Astrocyte (in vitro differentiated cells and primary cell): ENCODE results near the gene MYO5B. TPM values are rescaled to one million over a fixed set of nuclear protein-coding genes. Genes with fewer than 3 reads are reported as not detected.

Source experiments
- DNase-seq: peaks from one replicate; pipeline ENCODE4 v3.0.0-alpha.2; 2010; ENCODE audit warnings: low read depth
- FAIRE-seq: peaks from 2 replicates; lab custom pipeline; 2011; peaks lifted over from hg19 to GRCh38; lab: Jason Lieb, UNC
- H2AFZ ChIP-seq: 2 replicates; pipeline ENCODE4 v1.6.0; 2012; ENCODE audit warnings: low read depth, low read length, inconsistent platforms
- H3K27ac ChIP-seq: 2 replicates; pipeline ENCODE4 v1.5.1; 2011; ENCODE audit warnings: low read depth, low read length, inconsistent platforms
- H3K27me3 ChIP-seq: 2 replicates; pipeline ENCODE4 v1.6.0; 2011; ENCODE audit warnings: low read length, inconsistent platforms; ENCODE audit not compliant: insufficient read depth
- H3K36me3 ChIP-seq: 2 replicates; pipeline ENCODE4 v1.5.1; 2011; ENCODE audit warnings: low read length, inconsistent platforms; ENCODE audit not compliant: insufficient read depth
- H3K4me1 ChIP-seq: 2 replicates; pipeline ENCODE4 v1.5.1; 2011; ENCODE audit warnings: low read length, inconsistent platforms; ENCODE audit not compliant: insufficient read depth
- H3K4me2 ChIP-seq: 2 replicates; pipeline ENCODE4 v1.6.0; 2012; ENCODE audit warnings: low read length, inconsistent platforms
- H3K4me3 ChIP-seq: 2 replicates; pipeline ENCODE4 v1.5.1; 2011; ENCODE audit warnings: low read depth, mild to moderate bottlenecking, low read length, inconsistent platforms; ENCODE audit not compliant: insufficient read depth
- H3K79me2 ChIP-seq: 2 replicates; pipeline ENCODE4 v1.6.0; 2012; ENCODE audit warnings: mild to moderate bottlenecking, low read length, inconsistent platforms; ENCODE audit not compliant: insufficient read depth
- H3K9ac ChIP-seq: 2 replicates; pipeline ENCODE4 v1.6.0; 2012; ENCODE audit warnings: mild to moderate bottlenecking, low read length, inconsistent platforms
- H3K9me3 ChIP-seq: 2 replicates; pipeline ENCODE4 v1.5.1; 2012; ENCODE audit warnings: low read depth, mild to moderate bottlenecking, low read length, inconsistent platforms; ENCODE audit not compliant: insufficient read depth
- H4K20me1 ChIP-seq: 2 replicates; pipeline ENCODE4 v1.6.0; 2012; ENCODE audit warnings: low read length, inconsistent platforms; ENCODE audit not compliant: insufficient read depth
- H3K27ac Mint-ChIP-seq: one replicate; pipeline ENCODE4 v1.8.0; 2021; ENCODE audit warnings: mild to moderate bottlenecking, mixed read lengths; ENCODE audit not compliant: unreplicated experiment
- H3K27me3 Mint-ChIP-seq: one replicate; pipeline ENCODE4 v1.8.0; 2021; ENCODE audit warnings: low read depth, mixed read lengths; ENCODE audit not compliant: unreplicated experiment
- H3K36me3 Mint-ChIP-seq: one replicate; pipeline ENCODE4 v1.8.0; 2021; ENCODE audit warnings: low read depth, mixed read lengths; ENCODE audit not compliant: unreplicated experiment
- H3K4me1 Mint-ChIP-seq: one replicate; pipeline ENCODE4 v1.8.0; 2021; ENCODE audit warnings: low read depth, mixed read lengths; ENCODE audit not compliant: unreplicated experiment
- H3K4me3 Mint-ChIP-seq: one replicate; pipeline ENCODE4 v1.8.0; 2021; ENCODE audit warnings: mild to moderate bottlenecking, moderate library complexity, mixed read lengths; ENCODE audit not compliant: unreplicated experiment
- H3K9me3 Mint-ChIP-seq: one replicate; pipeline ENCODE4 v1.8.0; 2021; ENCODE audit warnings: mild to moderate bottlenecking, mixed read lengths; ENCODE audit not compliant: unreplicated experiment
- CTCF ChIP-seq: IDR thresholded peaks from 2 replicates; pipeline ENCODE4 v1.5.1; 2011; ENCODE audit warnings: low read depth, mild to moderate bottlenecking, inconsistent platforms, low read length, moderate library complexity; ENCODE audit not compliant: insufficient read depth
- EZH2 ChIP-seq: IDR thresholded peaks from 2 replicates; pipeline ENCODE4 v1.6.1; 2012; ENCODE audit warnings: mild to moderate bottlenecking, low read length, inconsistent platforms; ENCODE audit not compliant: insufficient read depth
- total RNA-seq: library from RNA; stranded (reverse); gene quantifications from 2 replicates; pipeline ENCODE4 v1.2.1, GENCODE V29; 2021

MYO5B gene
- total RNA-seq, 1 donor from 2014 or later, result 8.3 TPM

DNA sequence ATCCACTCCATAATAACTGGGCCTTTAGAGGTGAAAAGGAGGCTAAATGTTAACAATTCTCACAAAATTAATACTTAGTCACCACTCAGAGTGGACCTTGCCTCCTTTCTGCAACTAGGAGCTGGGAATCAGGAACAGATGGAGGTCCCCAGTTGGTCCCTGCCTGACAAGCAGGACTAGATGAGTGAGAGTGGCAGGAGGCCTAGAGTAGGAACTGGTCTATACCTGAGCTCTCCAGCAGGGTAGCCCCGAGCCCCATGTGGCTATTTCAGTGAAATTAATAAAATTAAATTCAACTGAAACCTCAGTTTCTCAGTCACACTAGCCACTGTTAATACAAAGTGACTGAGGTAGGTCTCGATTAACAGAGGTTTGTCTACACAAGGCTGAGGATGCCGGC, 150.5 kb downstream of the MYO5B start:
- Mint-ChIP-seq H3K36me3 (no peaks in the 10 kb centered on the region), H3K4me1 (no peaks in the 10 kb centered on the region), H3K4me3 (no peak overlapping the region), H3K27ac (no peak overlapping the region), H3K9me3 (no peaks in the 10 kb centered on the region), H3K27me3 (no peaks in the 10 kb centered on the region)
- TF ChIP-seq CTCF (no peak), EZH2 (no peak)
- no peak overlapping the region for H2AFZ ChIP-seq
- no peak overlapping the region for H3K4me3 ChIP-seq
- no peaks in the 10 kb centered on the region for H3K9me3 ChIP-seq
- H3K36me3 ChIP-seq, result no peaks in the 10 kb centered on the region
- H3K9ac ChIP-seq, result no peak overlapping the region
- no peaks in the 10 kb centered on the region for H3K79me2 ChIP-seq
- FAIRE-seq, result no peak
- no peaks in the 10 kb centered on the region for H3K4me1 ChIP-seq
- H4K20me1 ChIP-seq, result no peaks in the 10 kb centered on the region
- peaks cover 12% of the 10 kb centered on the region for H3K27me3 ChIP-seq
- DNase-seq, result no peak
- no peak overlapping the region for H3K27ac ChIP-seq
- H3K4me2 ChIP-seq, result no peak overlapping the region

GRCh38 chr18:50042611-50043010, 152.3 kb downstream of the MYO5B start:
- Histone ChIP-seq H3K36me3 (no peaks in the 10 kb centered on the region), H3K4me1 (no peaks in the 10 kb centered on the region), H2AFZ (no peak overlapping the region), H3K4me3 (no peak overlapping the region), H3K79me2 (no peaks in the 10 kb centered on the region), H3K9ac (no peak overlapping the region), H3K4me2 (no peak overlapping the region), H3K9me3 (no peaks in the 10 kb centered on the region), H4K20me1 (no peaks in the 10 kb centered on the region), H3K27me3 (peaks cover 12% of the 10 kb centered on the region), H3K27ac (no peak overlapping the region)
- Mint-ChIP-seq H3K36me3 (no peaks in the 10 kb centered on the region), H3K4me1 (peaks cover 6% of the 10 kb centered on the region), H3K4me3 (no peak overlapping the region), H3K27ac (no peak overlapping the region), H3K9me3 (no peaks in the 10 kb centered on the region), H3K27me3 (no peaks in the 10 kb centered on the region)
- no peak for DNase-seq
- TF ChIP-seq CTCF (no peak), EZH2 (no peak)
- no peak for FAIRE-seq

DNA sequence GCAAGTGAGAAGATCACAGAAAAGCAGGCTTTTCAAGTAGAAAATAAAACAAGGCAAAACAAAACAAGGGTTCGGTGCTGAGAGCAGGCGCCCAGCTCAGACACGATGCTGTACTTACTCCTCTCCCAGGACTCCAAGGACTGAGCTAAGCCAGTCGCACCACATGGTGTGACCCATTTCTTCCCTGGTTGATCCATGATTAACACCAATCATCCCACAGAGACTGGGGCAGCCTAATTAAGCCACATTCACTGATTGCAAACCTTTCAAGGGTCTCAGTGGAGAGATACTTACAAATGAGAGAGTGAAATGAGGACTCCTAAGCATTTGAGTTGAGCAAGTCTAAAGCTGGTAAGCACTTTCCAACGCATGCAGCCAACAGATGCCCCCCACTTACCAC, 155.2 kb downstream of the MYO5B start:
- Mint-ChIP-seq H3K9me3 (no peaks in the 10 kb centered on the region), H3K27ac (no peak overlapping the region), H3K4me3 (no peak overlapping the region), H3K27me3 (no peaks in the 10 kb centered on the region), H3K36me3 (no peaks in the 10 kb centered on the region), H3K4me1 (peaks cover 6% of the 10 kb centered on the region)
- H3K9ac ChIP-seq, result no peak overlapping the region
- no peaks in the 10 kb centered on the region for H3K4me1 ChIP-seq
- no peak for TF ChIP-seq EZH2
- no peak for TF ChIP-seq CTCF
- H3K79me2 ChIP-seq, result no peaks in the 10 kb centered on the region
- no peak overlapping the region for H2AFZ ChIP-seq
- no peak overlapping the region for H3K4me2 ChIP-seq
- H4K20me1 ChIP-seq, result no peaks in the 10 kb centered on the region
- peaks cover 3% of the 10 kb centered on the region for H3K27me3 ChIP-seq
- no peak overlapping the region for H3K27ac ChIP-seq
- FAIRE-seq (no peak), DNase-seq (no peak)
- H3K36me3 ChIP-seq, result no peaks in the 10 kb centered on the region
- H3K4me3 ChIP-seq, result no peak overlapping the region
- H3K9me3 ChIP-seq, result no peaks in the 10 kb centered on the region
